Measurements from ENCODE around the gene KIAA2012. TPM values are rescaled to one million over a fixed set of nuclear protein-coding genes. Genes with fewer than 3 reads are reported as not detected.

The KIAA2012 gene
- total RNA-seq, 1 experiment from 2014 or later: not detected

- ChIA-PET CTCF (no interaction called here), POLR2A (ENCODE audit: low non-redundant PET) (no interaction called here)
These were observed 22.2 kb downstream of the KIAA2012 start for GRCh38 chr2:202095235-202095634.

GRCh38 chr2:202096736-202097135 lies 23.7 kb downstream of the KIAA2012 start:
- no peaks in the 10 kb centered on the region for H3K9me3 ChIP-seq (ENCODE audit: low read depth, low read length, poor library complexity, severe bottlenecking)
- intact Hi-C loops (cut with micrococcal nuclease; ENCODE audit: unreplicated experiment): no loop called here
- H3K4me3 ChIP-seq (ENCODE audit: low read depth, low read length, poor library complexity, severe bottlenecking): no peak overlapping the region
- no peaks in the 10 kb centered on the region for H3K27me3 ChIP-seq (replicated peaks; ENCODE audit: insufficient read depth, low read depth, low read length, poor library complexity)
- POLR2A ChIA-PET (ENCODE audit: low non-redundant PET): no interaction called here
- no peaks in the 10 kb centered on the region for H3K36me3 ChIP-seq (ENCODE audit: insufficient read depth, low read length, poor library complexity, severe bottlenecking)
- H3K27ac ChIP-seq (ENCODE audit: low read depth, low read length, poor library complexity, severe bottlenecking): no peak overlapping the region
- TF ChIP-seq CTCF (conservative IDR thresholded peaks at IDR 0.05; ENCODE audit: low read depth, low read length) (no peak), EZH2 (IDR thresholded peaks at IDR 0.05; ENCODE audit: borderline replicate concordance, low read depth, low read length, poor library complexity, severe bottlenecking) (no peak)
- H3K4me1 ChIP-seq (ENCODE audit: insufficient read depth, low read length, poor library complexity, severe bottlenecking): peaks cover 7% of the 10 kb centered on the region
- no TSS peak for BruUV-seq (replicated peaks)
- CTCF ChIA-PET: no interaction called here
- no peak for DNase-seq (ENCODE audit: low spot score)

More at GRCh38 chr2:202095235-202095634, 22.2 kb downstream of the KIAA2012 start:
- TF ChIP-seq EZH2 (IDR thresholded peaks at IDR 0.05; ENCODE audit: borderline replicate concordance, low read depth, low read length, poor library complexity, severe bottlenecking) (no peak), CTCF (conservative IDR thresholded peaks at IDR 0.05; ENCODE audit: low read depth, low read length) (no peak)
- no peaks in the 10 kb centered on the region for H3K36me3 ChIP-seq (ENCODE audit: insufficient read depth, low read length, poor library complexity, severe bottlenecking)
- no peak for DNase-seq (ENCODE audit: low spot score)
- no TSS peak for BruUV-seq (replicated peaks)
- no peak overlapping the region for H3K4me3 ChIP-seq (ENCODE audit: low read depth, low read length, poor library complexity, severe bottlenecking)
- intact Hi-C loops (cut with micrococcal nuclease; ENCODE audit: unreplicated experiment): no loop called here
- H3K27me3 ChIP-seq (replicated peaks; ENCODE audit: insufficient read depth, low read depth, low read length, poor library complexity): no peaks in the 10 kb centered on the region
- H3K9me3 ChIP-seq (ENCODE audit: low read depth, low read length, poor library complexity, severe bottlenecking): no peaks in the 10 kb centered on the region
- no peaks in the 10 kb centered on the region for H3K4me1 ChIP-seq (ENCODE audit: insufficient read depth, low read length, poor library complexity, severe bottlenecking)
- no peak overlapping the region for H3K27ac ChIP-seq (ENCODE audit: low read depth, low read length, poor library complexity, severe bottlenecking)

GRCh38 chr2:202098291-202098690 lies 25.2 kb downstream of the KIAA2012 start:
- TF ChIP-seq EZH2 (IDR thresholded peaks at IDR 0.05; ENCODE audit: borderline replicate concordance, low read depth, low read length, poor library complexity, severe bottlenecking): no peak
- no peak for TF ChIP-seq CTCF (conservative IDR thresholded peaks at IDR 0.05; ENCODE audit: low read depth, low read length)
- no peaks in the 10 kb centered on the region for H3K27me3 ChIP-seq (replicated peaks; ENCODE audit: insufficient read depth, low read depth, low read length, poor library complexity)
- ChIA-PET POLR2A (ENCODE audit: low non-redundant PET) (no interaction called here), CTCF (no interaction called here)
- H3K36me3 ChIP-seq (ENCODE audit: insufficient read depth, low read length, poor library complexity, severe bottlenecking): no peaks in the 10 kb centered on the region
- no peak for DNase-seq (ENCODE audit: low spot score)
- H3K27ac ChIP-seq (ENCODE audit: low read depth, low read length, poor library complexity, severe bottlenecking): no peak overlapping the region
- peaks cover 19% of the 10 kb centered on the region for H3K4me1 ChIP-seq (ENCODE audit: insufficient read depth, low read length, poor library complexity, severe bottlenecking)
- no peaks in the 10 kb centered on the region for H3K9me3 ChIP-seq (ENCODE audit: low read depth, low read length, poor library complexity, severe bottlenecking)
- intact Hi-C loops (cut with micrococcal nuclease; ENCODE audit: unreplicated experiment): no loop called here
- BruUV-seq (replicated peaks): no TSS peak
- H3K4me3 ChIP-seq (ENCODE audit: low read depth, low read length, poor library complexity, severe bottlenecking): no peak overlapping the region

All from A673 (cell line).